Breast epithelium (tissue), 4 donors: ENCODE results near the gene FXYD3. TPM values are rescaled to one million over a fixed set of nuclear protein-coding genes. Genes with fewer than 3 reads are reported as not detected.
A peak's percentile ranks its signal among the peaks of the same experiment; 100 is the strongest.
"Not testable (repeated sequence)": the region's sequence is repeated elsewhere in the genome, so short reads cannot be mapped to it uniquely, and the experiment has no call there.

Experiments
- DNase-seq, 2 donors: peaks; one replicate each; pipeline ENCODE4 v3.0.0-alpha.2; 2019; ENCODE audit warnings: low spot score in 2 of 2
- H3K27ac ChIP-seq, 2 donors: fragments of 200-600 bp; sonication (generic) in 1 of 2; one replicate each; pipeline ENCODE4 v1.5.1; 2016 to 2019; ENCODE audit warnings: mild to moderate bottlenecking in 1 of 2
- H3K27me3 ChIP-seq, 2 donors: fragments of 200-600 bp; sonication (generic) in 1 of 2; one replicate each; pipeline versions ENCODE4 v1.5.1 to v1.6.0; 2017 to 2019; ENCODE audit warnings: control low read depth in 1 of 2, mild to moderate bottlenecking in 1 of 2
- H3K36me3 ChIP-seq: fragments of 200-600 bp; one replicate; pipeline ENCODE4 v1.5.1; 2019
- H3K4me1 ChIP-seq, 2 donors: fragments of 200-600 bp; sonication (generic); one replicate each; pipeline ENCODE4 v1.5.1; 2016 to 2019; ENCODE audit warnings: control low read depth in 1 of 2
- H3K4me3 ChIP-seq, 3 donors: fragments of 200-600 bp; sonication (generic); 1 replicate in 2 of 3; 2 replicates in 1 of 3; pipeline ENCODE4 v1.5.1; 2016 to 2019; ENCODE audit warnings: mild to moderate bottlenecking in 3 of 3, moderate library complexity in 2 of 3
- H3K9me3 ChIP-seq, 2 donors: fragments of 200-600 bp; sonication (generic) in 1 of 2; one replicate each; pipeline ENCODE4 v1.5.1; 2016 to 2019; ENCODE audit warnings: control low read depth in 1 of 2
- POLR2A ChIP-seq: fragments of 450-650 bp; IDR thresholded peaks from one replicate; pipeline ENCODE4 v1.6.1; 2016; ENCODE audit warnings: antibody characterized with exemption, mild to moderate bottlenecking, moderate library complexity
- POLR2AphosphoS5 ChIP-seq, 3 donors: sonication (generic); formaldehyde crosslinking; IDR thresholded peaks; one replicate each; pipeline ENCODE4 v1.6.1; 2017; ENCODE audit warnings: antibody characterized with exemption in 3 of 3
- intact Hi-C: fragments of 100-400 bp; cut with DNase I; formaldehyde crosslinking; loops from one replicate; pipeline ENCODE4 v1.15.1; 2023; ENCODE audit warnings: low total_unique reads
- total RNA-seq, 3 donors: library from RNA; depleted of rRNA; stranded (reverse); fragments of >200 nt; gene quantifications; one replicate each; pipeline ENCODE4 v1.1.0, GENCODE V29; 2016
- TF ChIP-seq, protein P1 (sequence below), 3 donors: fragments of 450-650 bp; IDR thresholded peaks; one replicate each; pipeline ENCODE4 v1.5.1; 2016 to 2017; ENCODE audit warnings: antibody characterized with exemption in 3 of 3, mild to moderate bottlenecking in 3 of 3, moderate library complexity in 3 of 3

Gene FXYD3
- total RNA-seq, 3 donors from 2014 or later = 135 to 318 TPM; not detected in 1

DNA sequence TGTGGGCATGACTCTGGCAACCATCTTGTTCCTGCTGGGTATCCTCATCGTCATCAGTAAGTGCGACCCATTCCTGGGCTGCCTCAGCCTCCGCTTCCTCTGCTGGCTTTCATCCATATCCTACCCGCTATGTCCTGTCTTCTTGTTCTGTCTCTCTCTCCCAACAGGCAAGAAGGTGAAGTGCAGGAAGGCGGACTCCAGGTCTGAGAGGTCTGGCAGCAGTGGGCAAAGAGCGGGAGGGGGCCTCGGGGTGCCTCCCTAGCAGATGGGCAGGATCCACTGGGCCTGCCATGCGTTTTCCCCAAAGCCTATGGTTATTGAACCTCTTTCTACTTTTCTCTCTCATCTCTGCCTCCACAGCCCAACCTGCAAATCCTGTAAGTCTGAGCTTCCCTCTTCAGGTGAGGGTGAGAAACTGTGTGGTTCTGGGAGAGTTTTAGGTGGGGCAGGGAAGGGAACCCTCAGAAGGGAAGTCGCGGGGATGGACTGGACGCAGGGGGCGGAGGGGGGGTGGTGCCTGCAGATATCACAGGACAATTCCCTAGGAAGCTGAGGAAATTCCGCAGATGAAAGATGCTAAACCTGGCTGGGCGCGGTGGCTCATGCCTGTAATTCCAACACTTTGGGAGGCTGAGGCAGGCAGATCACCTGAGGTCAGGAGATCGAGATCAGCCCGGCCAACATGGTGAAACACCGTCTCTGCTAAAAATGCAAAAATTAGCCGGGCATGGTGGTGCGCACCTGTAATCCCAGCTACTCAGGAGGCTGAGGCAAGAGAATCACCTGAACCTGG lies 35.8 kb downstream of the FXYD3 start:
- Histone ChIP-seq H3K27me3 (no peaks in the 10 kb centered on the region), H3K9me3 (no peaks in the 10 kb centered on the region), H3K27ac (no peak overlapping the region), H3K36me3 (no peaks in the 10 kb centered on the region), H3K4me3 (no peak overlapping the region), H3K4me1 (no peaks in the 10 kb centered on the region)
- intact Hi-C loops = loop anchor here (10.0 kb wide), 1 partner anchor 113 kb away; the partner anchor contains the start of gene USF2
- TF ChIP-seq POLR2A (no peak), POLR2AphosphoS5 (IDR thresholded peaks at IDR 0.05) (no peak)
- TF ChIP-seq, protein P1, sequence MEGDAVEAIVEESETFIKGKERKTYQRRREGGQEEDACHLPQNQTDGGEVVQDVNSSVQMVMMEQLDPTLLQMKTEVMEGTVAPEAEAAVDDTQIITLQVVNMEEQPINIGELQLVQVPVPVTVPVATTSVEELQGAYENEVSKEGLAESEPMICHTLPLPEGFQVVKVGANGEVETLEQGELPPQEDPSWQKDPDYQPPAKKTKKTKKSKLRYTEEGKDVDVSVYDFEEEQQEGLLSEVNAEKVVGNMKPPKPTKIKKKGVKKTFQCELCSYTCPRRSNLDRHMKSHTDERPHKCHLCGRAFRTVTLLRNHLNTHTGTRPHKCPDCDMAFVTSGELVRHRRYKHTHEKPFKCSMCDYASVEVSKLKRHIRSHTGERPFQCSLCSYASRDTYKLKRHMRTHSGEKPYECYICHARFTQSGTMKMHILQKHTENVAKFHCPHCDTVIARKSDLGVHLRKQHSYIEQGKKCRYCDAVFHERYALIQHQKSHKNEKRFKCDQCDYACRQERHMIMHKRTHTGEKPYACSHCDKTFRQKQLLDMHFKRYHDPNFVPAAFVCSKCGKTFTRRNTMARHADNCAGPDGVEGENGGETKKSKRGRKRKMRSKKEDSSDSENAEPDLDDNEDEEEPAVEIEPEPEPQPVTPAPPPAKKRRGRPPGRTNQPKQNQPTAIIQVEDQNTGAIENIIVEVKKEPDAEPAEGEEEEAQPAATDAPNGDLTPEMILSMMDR (IDR thresholded peaks at IDR 0.05) = no peak
- DNase-seq = no peak

DNA sequence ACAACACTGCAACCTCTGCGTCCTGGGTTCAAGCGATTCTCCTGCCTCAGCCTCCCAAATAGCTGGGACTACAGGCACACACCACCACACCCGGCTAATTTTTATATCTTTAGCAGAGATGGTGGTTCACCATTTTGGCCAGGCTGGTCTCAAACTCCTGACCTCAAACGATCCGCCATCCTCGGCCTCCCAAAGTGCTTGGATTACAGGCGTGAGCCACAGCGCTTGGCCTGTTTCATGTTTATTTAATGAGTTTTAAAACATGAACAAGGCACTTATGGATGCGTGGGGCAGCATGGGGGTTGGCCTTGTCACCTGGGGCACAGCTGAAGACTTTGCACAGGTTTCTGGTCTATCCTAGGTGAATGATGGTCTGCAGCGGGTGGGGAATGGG lies 37.5 kb downstream of the FXYD3 start:
- H3K27me3 ChIP-seq, DNase-seq, H3K9me3 ChIP-seq, H3K36me3 ChIP-seq, H3K4me1 ChIP-seq, H3K27ac ChIP-seq: not testable (repeated sequence)
- intact Hi-C loops = loop anchor here (10.0 kb wide), 1 partner anchor 112 kb away; the partner anchor contains the start of gene USF2
- peak overlapping the region in 1 of 3 donors; percentile 82 for H3K4me3 ChIP-seq

DNA sequence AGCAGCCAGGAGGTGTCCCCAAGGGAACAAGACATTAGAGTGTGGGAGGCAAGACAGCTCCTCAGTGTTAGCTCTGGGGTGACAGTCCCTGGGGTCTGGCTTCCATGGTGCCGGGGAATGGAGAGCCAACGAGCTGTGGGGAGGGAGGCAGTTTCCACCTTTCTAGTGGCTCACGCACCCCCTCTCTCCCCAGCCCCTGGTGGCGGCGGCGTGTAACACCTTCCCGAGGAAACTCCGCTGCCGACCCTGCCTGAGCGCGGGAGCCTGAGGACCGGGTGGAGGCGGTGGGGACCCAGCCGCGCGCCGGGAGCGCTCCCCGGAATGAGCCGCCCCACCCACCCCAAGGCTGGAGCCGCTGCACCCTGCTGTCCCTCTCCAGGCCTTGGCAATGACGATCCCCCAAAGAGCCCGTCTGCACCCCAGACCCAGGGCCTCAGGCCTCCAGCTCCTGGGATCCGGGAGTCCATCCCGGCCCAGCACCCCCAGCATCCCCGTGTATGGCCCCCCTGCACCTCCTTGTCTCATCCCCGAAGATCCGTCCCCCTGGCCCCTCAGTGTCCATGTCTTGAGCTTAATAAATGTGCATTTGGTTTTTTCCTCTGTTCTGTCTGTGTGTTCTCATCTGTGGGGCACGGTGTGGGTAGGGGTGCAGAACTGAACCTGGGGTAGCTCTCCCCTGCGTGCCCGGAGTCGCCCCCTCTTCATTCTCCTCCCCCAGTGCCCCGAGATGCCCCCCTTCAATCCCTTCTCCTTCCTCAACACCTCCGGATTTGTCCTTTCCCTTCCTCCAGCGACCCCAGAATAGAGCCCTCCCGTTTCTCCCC lies 38.3 kb downstream of the FXYD3 start:
- H3K9me3 ChIP-seq = no peaks in the 10 kb centered on the region
- peak overlapping the region; percentile 69 to 82 (median 75) for H3K4me3 ChIP-seq
- no peak for DNase-seq
- intact Hi-C loops = loop anchor here (10.0 kb wide), 1 partner anchor 111 kb away; the partner anchor contains the start of gene USF2
- TF ChIP-seq POLR2AphosphoS5 (IDR thresholded peaks at IDR 0.05) (no peak), POLR2A (no peak)
- TF ChIP-seq, protein P1 (IDR thresholded peaks at IDR 0.05) = peak; percentile 58 to 69 (median 64)
- H3K4me1 ChIP-seq = no peaks in the 10 kb centered on the region
- H3K36me3 ChIP-seq = no peaks in the 10 kb centered on the region
- peak overlapping the region; percentile 77 to 85 for H3K27ac ChIP-seq
- no peaks in the 10 kb centered on the region for H3K27me3 ChIP-seq

DNA sequence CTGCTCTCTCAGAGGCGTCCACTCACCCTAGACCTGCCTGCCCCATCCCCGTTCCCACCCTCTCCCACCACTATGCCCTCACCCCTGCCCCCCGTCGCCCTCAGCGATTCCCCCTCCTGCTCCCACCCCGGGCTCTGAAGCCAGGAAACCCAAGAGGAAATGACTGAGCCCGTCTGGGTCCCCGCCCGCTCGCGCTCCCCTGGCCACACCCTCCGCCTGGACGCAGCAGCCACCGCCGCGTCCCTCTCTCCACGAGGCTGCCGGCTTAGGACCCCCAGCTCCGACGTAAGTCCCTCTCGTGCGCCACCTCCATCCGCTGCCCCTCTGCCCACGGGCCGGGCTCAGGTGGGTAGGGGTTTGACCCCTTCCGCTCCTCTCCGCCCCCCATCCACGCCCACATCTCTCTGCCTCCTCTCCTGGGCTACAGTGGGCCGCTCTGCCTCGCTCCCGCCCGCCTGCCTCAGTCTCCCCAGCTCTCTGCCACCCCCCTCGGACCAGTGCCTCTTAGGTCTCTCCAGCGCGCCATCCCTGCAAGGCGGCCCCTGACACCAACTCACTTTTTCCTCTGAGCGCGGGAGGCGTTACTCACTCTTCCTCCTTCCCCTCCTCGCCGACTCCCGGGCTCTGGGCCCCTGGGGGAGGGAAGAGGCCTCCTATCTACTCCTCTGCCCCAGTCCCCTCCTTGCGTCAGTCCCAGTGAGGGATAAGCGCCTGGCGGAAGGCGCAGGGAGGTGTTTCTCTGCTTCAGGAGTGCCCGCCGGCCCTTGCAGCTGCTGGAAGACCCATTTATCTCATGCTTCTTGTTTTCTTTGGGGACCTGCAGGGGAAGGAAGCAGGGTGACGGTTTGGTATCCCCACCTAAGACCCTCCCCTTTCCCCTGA lies 39.1 kb downstream of the FXYD3 start, which contains the start of gene FXYD5:
Gene FXYD5 (plus strand): TSS at position 211 of the 882 bp plus-strand sequence. CDS start 816 bp downstream, outside the sequence.
- Histone ChIP-seq H3K4me1 (no peaks in the 10 kb centered on the region), H3K36me3 (no peaks in the 10 kb centered on the region), H3K27ac (peak within 1 kb of the TSS; percentile 77 to 85), H3K9me3 (no peaks in the 10 kb centered on the region), H3K27me3 (no peaks in the 10 kb centered on the region), H3K4me3 (peak within 1 kb of the TSS; percentile 69 to 82 (median 75))
- intact Hi-C loops = loop anchor here (10.0 kb wide), 1 partner anchor 110 kb away; the partner anchor contains the start of gene USF2
- TF ChIP-seq, protein P1 (IDR thresholded peaks at IDR 0.05) = peak in 1 of 3 donors; percentile 24
- TF ChIP-seq POLR2AphosphoS5 (IDR thresholded peaks at IDR 0.05) (peak in 2 of 3 donors; percentile 11 to 19), POLR2A (no peak)
- DNase-seq = peak in 1 of 2 donors; percentile 72

DNA sequence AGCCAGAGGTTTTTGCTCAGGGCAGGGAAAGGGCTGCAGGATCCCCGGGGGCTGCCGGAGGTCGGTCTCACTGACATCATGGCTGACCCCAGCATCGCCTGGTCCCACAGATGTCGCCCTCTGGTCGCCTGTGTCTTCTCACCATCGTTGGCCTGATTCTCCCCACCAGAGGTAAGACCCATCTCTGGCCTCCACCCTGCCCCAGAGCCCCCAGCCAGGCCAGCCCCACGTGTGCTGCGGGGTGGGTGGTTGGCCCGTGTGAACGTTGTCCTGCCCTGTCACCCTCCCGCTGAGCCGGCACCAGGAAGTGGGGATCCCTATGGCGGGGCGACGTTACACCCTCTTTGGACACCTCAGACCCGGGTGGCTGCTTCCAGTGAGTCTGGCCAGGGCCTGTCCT lies 39.8 kb downstream of the FXYD3 start:
- Histone ChIP-seq H3K27ac (peak overlapping the region; percentile 77 to 85), H3K4me3 (peak overlapping the region; percentile 69 to 82 (median 75)), H3K36me3 (no peaks in the 10 kb centered on the region), H3K9me3 (no peaks in the 10 kb centered on the region), H3K27me3 (no peaks in the 10 kb centered on the region), H3K4me1 (no peaks in the 10 kb centered on the region)
- TF ChIP-seq POLR2A (no peak), POLR2AphosphoS5 (IDR thresholded peaks at IDR 0.05) (no peak)
- TF ChIP-seq, protein P1 (IDR thresholded peaks at IDR 0.05) = no peak
- intact Hi-C loops = loop anchor here (10.0 kb wide), 1 partner anchor 109 kb away; the partner anchor contains the start of gene USF2
- DNase-seq = no peak
